HG02623 (cell line): ENCODE results near the gene HNRNPLL.
"Not testable (repeated sequence)": the region's sequence is repeated elsewhere in the genome, so short reads cannot be mapped to it uniquely, and the experiment has no call there.

ENCODE experiments used
- ATAC-seq: cut with Tn5 transposase; IDR thresholded peaks from one replicate; pipeline ENCODE4 v1.9.1; 2021; ENCODE audit warnings: moderate library complexity; ENCODE audit not compliant: unreplicated experiment

Gene HNRNPLL

GRCh38 chr2:38620282-38620977 lies 17.7 kb upstream of the HNRNPLL start:
- no peak for ATAC-seq

- peak; percentile 60 for ATAC-seq
Measured at GRCh38 chr2:38619458-38620164, 16.9 kb upstream of the HNRNPLL start.

GRCh38 chr2:38617301-38617700 lies 14.6 kb upstream of the HNRNPLL start:
- no peak for ATAC-seq

GRCh38 chr2:38615237-38615636 lies 12.5 kb upstream of the HNRNPLL start:
- no peak for ATAC-seq

- no peak for ATAC-seq
Measured at GRCh38 chr2:38613849-38614213, 11.1 kb upstream of the HNRNPLL start.

- no peak for ATAC-seq
Measured at GRCh38 chr2:38613126-38613848, 10.6 kb upstream of the HNRNPLL start.

- peak; percentile 67 for ATAC-seq
Measured at GRCh38 chr2:38610851-38611801, 8.4 kb upstream of the HNRNPLL start.

- not testable (repeated sequence) for ATAC-seq
Measured at GRCh38 chr2:38609246-38609645, 6.5 kb upstream of the HNRNPLL start.

- ATAC-seq: no peak
Measured at GRCh38 chr2:38608755-38609154, 6.0 kb upstream of the HNRNPLL start.

- ATAC-seq: no peak
Measured at GRCh38 chr2:38605298-38605830, 2.6 kb upstream of the HNRNPLL start.

- ATAC-seq: peak; percentile 41
Measured at GRCh38 chr2:38603402-38604290, 918 bp upstream of the HNRNPLL start.

GRCh38 chr2:38602136-38602731 lies 494 bp downstream of the HNRNPLL start:
- peak; percentile 11 for ATAC-seq

- ATAC-seq: no peak
Measured at GRCh38 chr2:38601463-38602135, 1.1 kb downstream of the HNRNPLL start.

GRCh38 chr2:38600921-38601455 lies 1.7 kb downstream of the HNRNPLL start:
- ATAC-seq: no peak

GRCh38 chr2:38600242-38600891 lies 2.4 kb downstream of the HNRNPLL start:
- ATAC-seq: no peak

GRCh38 chr2:38599706-38600105 lies 3.0 kb downstream of the HNRNPLL start:
- ATAC-seq: no peak

GRCh38 chr2:38598991-38599295 lies 3.8 kb downstream of the HNRNPLL start:
- ATAC-seq: no peak
